HG03064 (cell line): ENCODE measurements around the gene SORBS2.
"Not testable (repeated sequence)": the region's sequence is repeated elsewhere in the genome, so short reads cannot be mapped to it uniquely, and the experiment has no call there.

Source experiments
- ATAC-seq: cut with Tn5 transposase; IDR thresholded peaks from one replicate; pipeline ENCODE4 v1.9.1; 2021; ENCODE audit warnings: low read depth; ENCODE audit not compliant: unreplicated experiment

SORBS2 gene

GRCh38 chr4:185567381-185568376 is 244.3 kb downstream of the SORBS2 start:
- ATAC-seq = no peak

GRCh38 chr4:185566972-185567371 is 245.0 kb downstream of the SORBS2 start:
- no peak for ATAC-seq

DNA sequence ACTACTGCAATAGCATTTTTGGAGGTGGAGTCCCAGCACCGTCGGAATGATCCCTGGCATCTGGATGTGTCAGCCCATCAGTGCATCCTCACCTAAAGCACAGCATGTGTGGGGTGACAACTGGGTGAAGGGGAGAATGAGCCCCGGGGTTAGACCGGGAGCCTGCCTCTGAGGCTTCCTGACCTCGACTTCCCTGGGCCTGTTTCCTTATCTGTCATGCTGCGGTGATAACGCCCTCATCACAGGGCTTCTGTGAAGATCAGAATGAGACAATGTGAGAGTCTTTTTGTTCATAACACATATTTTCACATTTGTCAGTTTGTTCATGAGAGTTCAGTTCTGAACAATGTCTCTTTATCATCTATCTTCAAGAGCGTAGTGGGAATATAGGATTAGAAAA is 245.6 kb downstream of the SORBS2 start:
- no peak for ATAC-seq

GRCh38 chr4:185565696-185566095 is 246.3 kb downstream of the SORBS2 start:
- no peak for ATAC-seq

DNA sequence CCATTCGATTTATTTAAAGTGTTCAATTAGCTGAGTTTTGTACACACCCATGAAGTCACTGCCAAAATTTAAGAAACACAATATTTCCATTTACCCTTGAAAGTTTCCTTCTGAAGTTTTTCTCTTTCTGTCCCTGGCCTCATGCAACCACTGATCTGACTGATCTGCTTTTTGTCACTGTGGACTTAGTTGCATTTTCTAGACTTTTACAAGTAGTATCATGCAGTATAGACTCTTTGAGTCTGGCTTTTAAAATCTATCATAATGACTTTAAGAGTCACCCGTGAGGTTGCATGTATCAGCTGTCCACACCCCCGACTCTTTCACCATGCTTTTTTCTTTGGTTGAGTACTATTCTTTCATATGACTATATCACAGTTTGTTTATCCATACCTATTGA is 247.6 kb downstream of the SORBS2 start:
- ATAC-seq = no peak

GRCh38 chr4:185562531-185562930 is 249.5 kb downstream of the SORBS2 start:
- no peak for ATAC-seq

GRCh38 chr4:185560316-185560715 is 251.7 kb downstream of the SORBS2 start:
- ATAC-seq = no peak

GRCh38 chr4:185559915-185560281 is 252.1 kb downstream of the SORBS2 start:
- no peak for ATAC-seq

GRCh38 chr4:185559251-185559914 is 252.6 kb downstream of the SORBS2 start:
- ATAC-seq = not testable (repeated sequence)

DNA sequence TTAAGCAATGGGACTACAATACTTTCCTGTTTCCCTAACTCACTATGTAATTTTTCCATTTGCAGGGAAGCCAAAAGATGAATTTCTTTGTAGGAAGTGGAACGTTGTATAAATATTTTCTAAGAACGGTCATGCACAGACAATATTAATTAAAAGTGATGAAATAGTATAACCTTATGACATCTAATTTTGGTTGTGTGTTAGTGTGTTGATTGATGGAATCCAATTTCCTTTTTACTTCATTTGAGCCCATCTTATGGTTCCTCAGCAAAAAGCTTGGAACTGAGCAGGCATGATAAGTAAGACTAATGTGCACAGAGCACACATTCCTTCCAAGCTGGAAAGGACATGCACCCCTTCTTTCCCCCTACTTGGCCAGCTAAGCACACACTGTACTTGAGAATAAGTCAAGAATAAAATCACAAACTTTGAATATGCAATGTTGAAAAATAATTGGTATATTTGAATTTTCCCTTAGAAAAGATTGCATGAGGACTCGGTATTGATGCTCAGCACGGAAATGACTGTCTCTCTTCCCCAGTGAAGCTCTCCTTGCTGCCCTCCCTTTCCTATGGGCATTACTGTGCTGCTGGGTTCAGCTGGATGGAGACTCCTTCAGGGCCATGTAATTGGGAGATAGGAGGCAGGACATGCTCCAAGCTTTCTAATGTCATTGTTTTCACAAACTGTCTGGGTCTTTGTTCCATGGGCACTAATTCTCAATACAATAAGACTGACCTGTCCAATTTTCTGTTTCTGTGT is 257.4 kb downstream of the SORBS2 start:
- no peak for ATAC-seq

DNA sequence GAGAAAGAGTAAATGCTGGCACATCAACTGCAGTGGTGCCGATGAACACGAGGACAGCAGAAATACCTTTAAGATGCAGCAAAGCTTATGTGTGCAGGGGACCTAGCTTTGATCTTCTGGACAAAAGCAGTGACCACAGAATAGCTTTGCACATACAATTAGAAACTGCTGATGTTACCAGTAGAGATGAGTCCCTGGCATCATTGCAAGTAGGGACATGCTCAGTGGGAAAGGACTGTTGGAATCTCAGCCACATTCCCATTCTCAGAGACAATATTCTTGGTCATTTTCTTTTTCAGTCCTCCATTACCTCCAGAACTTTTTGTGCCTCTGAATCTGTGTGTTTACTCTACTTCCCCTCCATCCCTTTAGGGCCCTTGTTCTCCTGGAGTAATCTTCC is 259.7 kb downstream of the SORBS2 start:
- ATAC-seq = no peak

GRCh38 chr4:185550933-185551332 is 261.1 kb downstream of the SORBS2 start:
- ATAC-seq = no peak

DNA sequence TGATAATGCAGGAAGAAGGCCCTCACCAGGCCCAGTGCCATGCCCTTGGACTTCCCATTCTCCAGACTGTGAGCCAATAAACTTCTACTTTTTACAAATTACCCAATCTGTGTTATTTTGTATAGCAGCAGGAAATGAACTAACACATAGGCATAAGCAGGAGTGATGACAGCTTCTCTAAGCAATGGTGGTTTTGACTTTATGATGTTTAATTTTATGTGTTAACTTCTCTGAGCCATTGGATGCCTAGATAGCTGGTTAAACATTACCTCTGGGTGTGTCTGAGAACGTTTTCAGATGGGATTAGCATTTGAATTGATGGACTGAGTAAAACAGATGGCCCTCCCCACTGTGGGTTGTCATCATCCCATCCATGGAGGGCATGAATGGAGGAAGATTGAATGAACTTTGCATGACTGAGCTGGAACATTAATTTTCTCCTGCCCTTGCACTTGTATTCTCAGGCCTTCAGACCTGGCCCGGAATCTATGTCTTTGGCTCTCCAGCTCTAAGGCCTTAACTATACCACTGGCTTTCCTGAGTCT is 262.8 kb downstream of the SORBS2 start:
- ATAC-seq = no peak

GRCh38 chr4:185548587-185548986 is 263.4 kb downstream of the SORBS2 start:
- no peak for ATAC-seq

DNA sequence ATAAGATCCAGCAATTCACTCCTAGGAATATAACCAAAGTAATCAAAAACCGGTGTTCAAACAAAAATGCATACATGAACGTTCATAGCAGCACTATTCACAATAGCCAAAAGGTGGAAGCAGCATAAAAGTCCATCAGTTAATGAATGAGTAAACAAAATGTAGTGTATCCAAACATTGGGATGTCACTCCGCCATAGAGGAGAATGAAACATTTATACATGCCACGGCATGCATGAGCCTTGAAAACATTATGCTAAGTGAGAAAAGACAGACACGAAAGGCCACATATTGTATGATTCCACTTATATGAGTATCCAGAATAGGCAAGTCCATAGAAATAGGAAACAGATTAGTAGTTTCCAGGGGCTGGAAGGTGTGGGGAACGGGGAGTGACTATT is 265.7 kb downstream of the SORBS2 start:
- no peak for ATAC-seq

DNA sequence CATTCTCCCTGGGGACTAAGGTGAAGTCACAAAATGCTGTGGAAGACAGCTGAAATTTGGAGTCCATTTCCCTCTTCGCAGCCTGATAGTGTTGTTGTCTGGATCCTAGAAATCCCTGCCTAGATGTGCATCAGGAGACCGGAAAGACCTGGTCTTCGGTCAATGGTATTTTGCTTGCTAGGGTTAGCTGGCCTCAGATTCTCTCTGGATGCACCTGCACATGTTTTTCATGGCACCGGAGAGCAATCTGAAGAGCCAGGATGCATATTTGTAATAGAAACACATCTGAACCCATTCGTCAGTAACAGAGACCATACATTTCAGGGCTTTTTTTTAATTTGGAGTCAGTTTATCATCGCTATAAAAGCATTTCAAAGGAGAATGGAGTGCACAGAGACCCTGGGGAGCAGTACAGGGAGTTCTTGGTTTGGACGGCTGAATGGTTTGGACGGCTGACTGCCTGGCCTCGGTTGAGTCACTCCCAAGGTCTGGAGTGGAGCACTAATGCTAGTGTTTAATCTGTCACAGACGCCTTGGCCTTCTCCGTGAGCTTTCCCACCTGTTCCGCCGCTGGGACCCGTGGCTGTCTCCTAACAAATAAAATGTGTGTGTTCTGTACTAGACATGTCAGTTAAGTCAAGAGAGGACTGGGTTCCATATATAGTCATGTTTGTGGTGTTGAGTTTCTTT is 269.2 kb downstream of the SORBS2 start:
- ATAC-seq = no peak

DNA sequence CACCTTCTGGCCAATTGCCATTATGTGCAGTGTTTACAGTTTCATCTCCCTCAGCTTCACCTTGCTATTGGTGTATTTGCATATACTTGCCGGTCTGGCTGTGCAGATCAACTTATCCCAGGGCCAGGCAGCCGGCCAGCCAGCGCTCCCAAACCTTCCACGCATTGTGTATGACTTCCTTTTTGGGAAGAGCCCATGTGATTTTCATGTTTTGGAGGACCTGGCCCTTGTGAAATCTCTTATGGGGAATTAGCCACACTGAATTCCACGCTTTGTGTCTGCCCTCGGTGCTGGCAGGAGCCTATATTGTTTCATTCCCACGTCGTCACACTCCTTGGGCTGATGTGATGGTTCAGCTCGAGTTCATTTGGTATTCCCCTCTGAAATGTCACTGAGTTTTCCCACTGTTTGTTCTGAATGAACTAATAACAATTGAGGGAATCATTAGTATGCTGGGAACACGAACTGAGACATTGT is 270.7 kb downstream of the SORBS2 start:
- no peak for ATAC-seq

- ATAC-seq = no peak
Observed at GRCh38 chr4:185540487-185541120, 271.4 kb downstream of the SORBS2 start.

- ATAC-seq = no peak
Observed at GRCh38 chr4:185540040-185540439, 272.0 kb downstream of the SORBS2 start.

- ATAC-seq = no peak
Observed at GRCh38 chr4:185538806-185539205, 273.2 kb downstream of the SORBS2 start.
